Forelimb muscle (tissue), 1 donor: ENCODE measurements around the gene HMGCS2. TPM values are rescaled to one million over a fixed set of nuclear protein-coding genes. Genes with fewer than 3 reads are reported as not detected.

ENCODE experiments used
- DNase-seq: peaks from one replicate; pipeline ENCODE4 v3.0.0-alpha.2; 2013; ENCODE audit warnings: low read depth
- polyA plus RNA-seq: library from polyadenylated mRNA; unstranded; fragments of 120-200 nt; gene quantifications from one replicate; pipeline ENCODE4 v1.2.1, GENCODE V29; 2013; ENCODE audit not compliant: insufficient read length

HMGCS2 gene
- polyA plus RNA-seq: not detected

DNA sequence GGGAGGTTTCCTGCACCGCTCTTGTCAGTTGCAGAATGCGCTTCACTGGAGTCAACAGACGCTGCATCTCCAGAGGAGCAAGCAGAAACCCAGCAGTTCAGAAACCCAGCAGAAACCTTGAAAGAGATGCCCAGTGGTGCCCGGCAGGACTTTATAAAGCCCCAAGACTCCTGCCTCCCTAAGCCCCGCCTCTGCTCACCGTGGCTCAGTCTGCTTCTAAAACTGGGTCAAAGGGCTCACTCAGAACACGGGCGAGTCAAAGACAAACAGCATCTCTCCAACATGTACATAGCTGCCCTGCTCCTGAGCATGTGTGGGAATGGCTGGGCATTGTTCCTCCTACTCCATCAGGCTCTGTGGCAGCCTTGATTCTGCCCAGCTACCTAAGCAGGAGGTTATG, at the start of gene HMGCS2:
HMGCS2 (minus strand) TSS at position 128 of the 400 bp plus-strand sequence; CDS start at position 67, 61 bp downstream.
- DNase-seq: no peak

DNA sequence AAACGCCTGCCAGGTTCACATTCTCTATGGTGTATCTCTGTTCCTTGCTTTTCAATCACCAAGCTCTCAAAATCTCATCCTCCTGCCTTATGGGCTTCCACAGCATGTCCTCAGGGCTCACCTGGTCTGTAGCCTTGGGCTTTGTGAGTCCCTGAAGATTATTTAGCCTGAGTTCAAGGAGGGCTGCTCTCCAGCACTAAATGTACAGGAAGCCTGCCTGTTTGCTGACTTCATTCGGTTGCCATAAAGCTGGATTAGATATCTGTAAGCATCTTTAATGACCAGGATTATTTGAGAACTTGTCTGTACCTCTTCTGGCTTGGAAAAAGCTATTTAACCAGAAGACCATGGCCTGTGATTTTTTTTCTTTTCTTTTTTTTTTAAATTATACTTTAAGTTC, 49.5 kb upstream of the HMGCS2 start:
- DNase-seq: no peak

DNA sequence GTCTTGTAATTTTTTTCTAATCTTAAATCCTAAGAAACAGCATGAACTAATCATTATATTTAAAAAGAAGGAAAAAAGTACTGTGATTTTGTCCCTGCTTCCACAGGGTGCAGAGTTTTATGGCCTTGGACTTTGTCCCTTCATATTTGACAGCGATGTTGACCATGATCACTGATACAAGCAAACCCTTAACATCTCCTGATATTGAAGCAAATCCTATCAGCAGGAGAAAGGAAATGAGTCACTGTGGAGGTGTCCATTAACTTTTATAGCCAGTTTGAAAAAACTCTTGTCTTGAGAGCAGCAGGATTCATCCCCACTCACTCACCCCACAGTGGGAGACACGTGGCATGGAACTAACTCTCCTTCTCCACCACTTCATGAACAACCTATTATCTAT, 47.7 kb upstream of the HMGCS2 start:
- no peak for DNase-seq

DNA sequence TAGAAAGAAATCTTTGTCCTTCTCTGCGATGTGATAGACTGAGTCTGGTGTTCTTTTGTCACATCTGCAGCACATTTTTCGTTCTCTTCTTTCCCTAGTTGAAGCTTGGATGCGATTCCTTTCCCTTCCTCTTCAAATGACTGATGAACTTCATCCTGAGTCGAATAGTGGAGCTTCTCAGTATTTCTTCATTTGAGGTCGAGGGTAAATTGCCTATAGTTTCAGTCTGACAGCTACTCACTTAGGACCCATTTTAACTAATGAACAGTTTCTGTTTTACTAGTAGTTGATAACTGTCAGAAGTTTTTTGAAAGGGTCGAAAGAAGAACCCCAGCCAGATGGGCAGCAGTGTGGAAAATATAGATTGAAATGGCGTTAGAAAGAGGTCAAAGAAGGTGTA, 47.2 kb upstream of the HMGCS2 start:
- DNase-seq: no peak

DNA sequence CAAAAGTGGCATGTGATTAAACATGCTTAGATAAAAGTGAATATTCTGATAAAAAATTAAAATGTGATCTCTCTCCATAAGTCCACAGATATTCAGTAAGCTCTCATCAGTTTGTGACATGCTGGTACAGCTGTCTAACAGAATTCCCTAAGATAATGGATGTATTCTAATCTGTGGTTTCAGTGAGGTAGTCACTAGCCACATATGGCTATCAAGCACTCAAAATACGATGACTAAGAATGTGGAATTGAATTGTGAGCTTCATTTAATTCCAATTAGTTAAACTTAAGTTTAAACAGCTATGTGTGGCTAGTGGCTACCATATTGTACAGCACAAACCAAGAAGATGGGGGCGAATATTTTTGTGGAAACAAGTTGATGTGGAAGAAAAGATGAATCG, 46.7 kb upstream of the HMGCS2 start:
- DNase-seq: no peak

DNA sequence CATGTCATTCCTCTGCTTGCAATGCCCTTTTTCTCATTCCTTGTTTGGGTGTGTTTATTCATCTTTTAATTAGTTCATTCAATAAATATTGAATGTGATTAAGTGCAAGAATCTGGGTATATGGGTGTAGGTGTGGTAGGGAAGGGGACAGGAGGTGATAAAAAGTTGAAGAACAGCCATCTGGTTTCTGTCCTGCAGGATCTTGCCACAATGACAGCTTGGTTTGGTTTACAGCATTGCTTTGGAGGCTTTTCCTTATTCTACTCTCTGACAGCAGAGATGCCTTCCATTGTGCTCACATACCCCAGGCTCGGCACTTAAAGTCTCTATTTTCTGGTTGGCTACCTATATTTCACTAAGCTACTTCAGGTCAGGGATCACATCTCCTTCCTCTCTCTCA, 45.6 kb upstream of the HMGCS2 start:
- no peak for DNase-seq

DNA sequence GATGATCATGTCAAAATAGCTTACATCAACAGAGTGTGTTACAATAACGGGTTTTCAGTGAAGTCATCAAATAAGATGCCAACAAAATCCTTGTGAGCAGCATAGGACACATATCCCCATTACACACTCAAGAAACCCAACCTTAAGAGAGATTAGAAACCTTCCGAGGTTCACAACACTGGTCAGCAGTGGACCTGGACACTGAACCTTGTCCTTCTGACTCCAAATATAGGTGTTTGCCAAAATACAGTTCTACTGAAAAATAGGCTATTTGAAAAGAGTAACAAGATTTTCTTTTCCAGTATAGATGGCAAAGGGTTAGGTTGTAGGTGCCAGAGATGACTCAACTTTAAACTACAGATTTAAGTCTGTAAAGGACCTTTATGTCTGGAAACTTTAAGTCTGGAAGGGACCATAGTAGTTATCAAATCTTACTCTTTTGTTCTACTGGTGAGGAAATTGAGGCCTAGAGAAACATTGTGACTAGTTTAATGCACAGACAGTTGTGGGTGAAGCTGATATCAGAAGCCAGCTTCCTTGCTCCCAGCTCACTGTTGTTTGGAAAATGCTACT, 43.4 kb upstream of the HMGCS2 start:
- DNase-seq: no peak

DNA sequence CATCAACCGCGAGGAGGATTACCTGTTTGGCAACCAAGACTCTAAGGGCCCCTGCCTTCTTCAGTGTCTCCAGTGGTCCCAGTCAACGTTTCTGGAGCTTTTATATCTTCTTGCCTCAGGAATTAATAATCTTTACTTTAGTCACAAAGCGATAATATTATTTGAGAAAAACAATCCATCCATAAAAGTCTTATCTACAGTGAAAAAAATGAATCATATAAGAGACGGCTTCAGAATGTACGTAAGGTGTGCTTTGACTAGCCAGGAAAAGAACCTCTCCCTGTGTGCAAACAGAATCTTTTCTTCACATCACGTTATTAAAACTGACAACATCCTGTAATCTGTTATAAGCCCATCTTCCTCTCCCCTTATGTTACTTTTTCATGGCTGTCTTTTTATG, 42.7 kb upstream of the HMGCS2 start, which contains the start of gene REG4:
REG4 (minus strand) TSS at position 74 of the 400 bp plus-strand sequence. CDS start 2,691 bp downstream, outside the sequence.
- DNase-seq: no peak

DNA sequence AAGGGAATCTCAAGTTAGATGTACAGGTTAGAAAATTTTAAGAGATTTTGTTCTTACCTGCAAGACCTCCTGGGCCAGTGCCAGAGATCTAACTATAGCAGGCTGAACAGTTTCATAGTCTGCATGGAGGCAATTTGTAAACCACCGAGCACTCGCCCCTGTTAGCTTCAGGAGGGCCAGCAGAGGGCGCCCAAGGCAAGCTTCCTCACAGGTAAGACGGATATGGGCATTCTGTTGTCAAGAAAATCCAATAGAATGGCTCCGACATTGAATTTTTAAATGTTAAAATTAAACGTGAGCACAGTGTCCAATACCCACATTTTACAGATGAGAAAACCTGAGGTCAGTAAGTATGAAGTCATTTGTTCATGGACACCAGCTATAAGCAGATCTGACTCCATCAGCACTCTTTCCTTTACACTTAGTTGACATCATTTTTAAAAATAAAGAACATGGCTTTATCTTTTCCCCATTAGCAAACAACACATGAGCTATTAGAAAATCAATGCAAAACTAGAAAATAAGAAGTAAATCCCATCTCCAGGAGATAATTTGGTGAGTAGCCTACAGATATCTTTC, 40.4 kb upstream of the HMGCS2 start:
- no peak for DNase-seq

DNA sequence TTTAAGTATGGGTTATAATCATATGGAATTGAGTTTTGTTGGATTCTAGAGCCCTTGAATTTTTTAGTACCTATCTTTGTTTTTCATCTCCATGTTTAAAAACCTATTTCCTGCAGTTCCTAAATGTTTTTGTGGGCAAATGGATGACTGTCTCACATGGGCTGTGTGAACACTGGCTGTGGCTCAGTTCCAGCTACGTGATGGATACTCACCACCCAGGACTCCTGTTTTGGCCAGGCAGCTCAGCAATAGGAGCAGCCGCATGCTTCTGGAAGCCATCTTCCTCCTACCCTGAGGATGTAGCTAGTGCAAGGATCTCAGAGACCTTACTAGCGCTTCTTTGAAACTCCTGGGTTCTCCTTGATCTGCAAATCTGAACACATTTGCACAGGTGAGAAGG, 39.8 kb upstream of the HMGCS2 start:
- no peak for DNase-seq

DNA sequence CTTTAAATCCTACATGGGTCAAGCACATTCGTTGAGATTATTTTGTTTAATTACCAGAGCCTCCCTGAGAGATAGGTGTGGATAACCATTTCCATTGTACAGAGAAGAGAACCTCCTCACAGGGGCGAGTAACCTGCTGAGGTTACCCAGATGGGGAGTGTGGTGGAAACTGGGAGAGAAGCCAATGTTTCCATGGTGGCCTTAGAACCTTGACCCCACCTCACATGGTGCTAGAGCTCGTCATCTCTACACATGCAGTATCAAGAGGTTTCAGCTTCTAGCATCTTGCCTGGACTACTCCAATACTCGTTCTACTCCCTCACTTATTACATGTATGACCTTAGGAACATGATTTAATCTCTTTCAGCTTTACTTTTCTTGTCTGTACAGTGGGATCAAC, 37.8 kb upstream of the HMGCS2 start:
- DNase-seq: no peak

DNA sequence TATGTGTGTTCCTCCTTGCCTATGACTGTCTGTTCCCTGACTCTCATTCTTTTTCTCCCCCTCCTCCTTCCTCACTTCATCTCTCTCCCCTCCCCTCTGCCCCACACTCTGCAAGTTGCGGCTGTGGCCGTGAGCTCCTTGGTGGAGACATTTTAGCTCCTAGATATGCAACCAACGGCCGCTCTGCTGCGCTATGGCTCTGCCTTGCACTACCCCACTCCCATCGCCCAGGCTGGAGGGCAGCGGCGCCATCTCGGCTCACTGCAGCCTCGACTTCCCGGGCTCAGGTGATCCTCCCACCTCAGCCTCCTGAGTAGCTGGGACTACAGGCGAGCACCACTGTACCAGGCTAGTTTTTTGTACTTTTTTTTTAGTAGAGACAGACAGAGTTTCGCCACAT, 37.0 kb upstream of the HMGCS2 start:
- DNase-seq: no peak

DNA sequence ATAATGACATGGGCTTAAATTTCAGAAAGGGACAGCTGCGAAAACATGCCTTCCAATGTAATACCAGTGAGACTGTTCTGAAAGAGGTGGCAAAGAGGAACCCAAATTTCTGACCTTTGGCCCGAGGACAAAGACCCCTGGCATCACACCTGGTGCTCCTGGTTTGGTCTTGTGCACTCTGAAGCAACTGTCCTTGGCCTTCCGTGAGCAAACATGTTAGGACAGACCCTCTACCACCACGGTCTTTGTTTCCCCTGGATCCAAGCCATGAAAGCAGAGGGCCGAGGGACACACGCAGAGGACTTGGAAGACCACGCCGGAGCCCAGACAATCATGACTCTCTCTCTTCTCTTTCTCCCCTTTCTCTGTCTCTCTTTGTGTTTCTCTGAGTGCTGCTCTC, 36.5 kb upstream of the HMGCS2 start:
- no peak for DNase-seq

DNA sequence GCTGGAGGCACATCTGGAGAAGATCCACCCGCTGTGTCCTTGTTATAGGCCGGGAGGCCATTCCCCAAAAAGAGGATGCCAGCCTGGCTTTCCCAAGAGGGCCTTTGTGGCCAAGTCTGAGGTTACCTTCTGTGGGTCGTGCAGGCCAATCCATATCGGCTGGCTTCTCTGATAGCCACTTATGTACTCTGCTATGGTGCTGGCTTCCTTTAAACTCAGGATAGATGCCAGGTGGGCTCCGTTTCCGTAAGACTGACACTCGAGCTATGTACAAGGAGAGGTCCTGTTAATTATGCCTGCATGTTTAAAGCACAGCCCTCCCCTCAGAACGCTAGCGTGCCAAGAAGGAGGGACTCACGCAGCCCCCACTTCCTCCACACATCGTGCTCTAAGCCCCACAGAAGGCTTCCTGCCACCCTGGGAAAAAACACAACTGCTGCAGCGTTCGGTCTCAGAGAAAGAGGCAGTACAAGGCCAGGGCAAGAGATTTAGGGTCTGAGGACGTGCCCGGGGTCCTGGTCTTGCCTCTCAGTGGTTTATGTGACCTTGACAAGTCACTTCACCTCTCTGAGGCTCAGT, 31.0 kb upstream of the HMGCS2 start:
- no peak for DNase-seq

DNA sequence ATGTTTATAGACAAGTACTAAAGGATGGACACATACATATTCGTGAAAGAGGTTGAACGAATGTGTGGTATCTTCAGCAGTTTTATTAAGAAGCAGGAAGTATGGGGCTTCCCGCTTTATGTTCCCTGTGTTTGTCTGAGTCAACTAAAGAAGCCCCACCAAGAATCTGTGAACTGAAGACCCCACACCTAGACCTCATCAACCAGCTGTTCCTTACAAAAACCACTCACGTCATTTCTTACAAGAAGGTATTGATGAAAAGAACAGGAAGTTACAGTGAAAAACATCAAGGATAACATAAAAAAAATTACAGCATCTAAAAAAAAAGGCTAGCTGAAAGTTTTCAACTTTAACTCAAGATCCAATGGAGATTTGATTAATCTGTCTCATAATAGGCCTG, 30.3 kb upstream of the HMGCS2 start:
- no peak for DNase-seq

DNA sequence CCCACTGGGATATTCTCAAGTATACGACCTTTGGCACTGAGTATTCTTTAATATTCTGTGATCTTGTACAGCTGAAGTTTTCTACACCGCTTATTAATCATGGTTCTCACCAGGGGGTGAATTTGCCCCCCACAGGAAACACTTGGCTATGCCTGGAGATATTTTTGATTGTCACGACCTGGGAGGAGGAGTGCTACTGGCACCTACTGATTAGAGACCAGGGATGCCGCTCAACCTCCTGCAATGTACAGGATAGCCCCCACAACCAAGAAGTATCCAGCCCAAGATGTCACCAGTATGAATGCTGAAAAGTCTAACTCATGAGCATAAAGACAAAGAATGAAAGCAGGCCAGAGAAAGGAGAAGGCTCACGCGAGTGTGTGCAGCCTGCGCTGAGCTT, 28.9 kb upstream of the HMGCS2 start:
- no peak for DNase-seq

DNA sequence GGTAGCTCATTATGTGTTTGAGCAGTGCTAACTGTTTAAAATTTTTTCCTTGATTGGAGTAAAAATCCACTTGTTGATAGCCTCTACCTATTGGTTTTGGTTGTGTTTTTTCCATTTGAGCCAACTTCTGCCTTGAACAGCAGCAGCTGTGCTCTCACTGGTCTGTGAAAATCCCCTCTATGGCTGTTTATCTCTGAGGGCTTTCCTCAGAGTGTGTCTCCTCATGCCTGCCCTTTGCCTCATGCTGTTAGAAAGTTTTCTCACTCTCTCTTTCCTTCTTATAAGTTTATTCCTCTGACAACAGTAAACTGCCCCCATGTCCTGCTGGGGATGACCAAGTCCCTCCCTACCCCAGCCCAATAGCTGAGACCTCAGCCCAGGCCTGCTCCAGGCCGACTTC, 28.5 kb upstream of the HMGCS2 start:
- DNase-seq: no peak

DNA sequence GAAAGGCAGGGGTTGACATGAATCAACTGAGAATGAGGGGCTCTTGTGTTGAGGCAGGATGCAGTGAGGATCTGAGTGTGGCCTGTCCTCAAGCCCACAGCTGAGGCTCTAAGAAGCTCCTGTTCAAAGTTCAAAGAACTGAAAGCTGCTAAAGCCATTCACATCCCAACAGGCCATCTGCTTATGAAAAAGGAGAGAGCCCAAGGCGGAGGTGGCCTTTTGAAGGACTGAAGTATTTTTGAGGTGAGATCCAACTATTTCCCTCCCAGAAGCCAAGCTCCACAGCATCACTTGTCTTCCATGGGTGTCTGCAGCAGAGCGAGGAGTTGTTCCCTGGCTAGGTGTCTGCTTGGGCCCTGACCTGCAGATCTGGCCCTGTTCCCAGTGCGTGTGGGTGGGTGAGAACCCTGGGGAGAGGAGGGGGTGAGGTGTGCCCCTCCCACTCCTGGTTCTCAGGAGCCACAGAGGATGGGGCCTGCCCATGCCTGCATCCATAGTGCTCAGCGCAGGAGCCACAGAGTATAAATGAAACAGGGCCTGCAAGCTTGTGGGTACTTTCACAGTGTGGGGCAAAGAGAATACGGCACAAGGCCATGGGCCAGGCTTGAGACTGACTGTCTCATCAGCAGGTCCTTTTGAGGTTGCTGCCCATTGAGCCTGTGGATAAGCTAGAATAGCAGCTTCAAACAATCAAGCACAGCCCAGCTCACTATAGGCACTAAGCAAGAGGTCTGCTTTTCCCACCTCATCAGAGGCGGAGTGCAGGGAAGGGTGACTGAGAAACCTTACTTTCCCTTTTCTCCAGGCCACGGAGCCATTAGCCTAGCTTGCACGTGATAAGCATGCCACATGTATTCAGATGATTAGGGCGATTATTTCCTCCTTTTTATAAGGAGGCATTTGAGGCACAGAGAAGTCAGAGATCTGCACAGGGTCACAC, 26.8 kb upstream of the HMGCS2 start:
- DNase-seq: no peak

DNA sequence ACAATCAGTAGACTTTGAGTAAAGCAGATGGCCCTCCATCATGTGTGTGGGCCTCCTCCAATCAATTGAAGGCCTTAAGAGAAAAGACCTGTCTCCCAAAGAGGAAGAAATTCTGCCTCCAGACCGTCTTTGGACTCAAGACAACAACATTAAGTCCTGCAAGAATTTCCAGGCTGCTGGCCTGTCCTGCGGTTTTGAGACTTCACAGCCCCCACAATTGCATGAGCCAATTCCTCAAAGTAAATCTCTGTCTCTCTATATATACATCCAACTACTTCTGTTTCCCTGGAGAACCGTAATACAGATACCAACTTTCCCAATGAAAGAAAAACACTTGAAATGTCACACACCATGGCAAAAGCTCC, 26.2 kb upstream of the HMGCS2 start:
- DNase-seq: no peak

DNA sequence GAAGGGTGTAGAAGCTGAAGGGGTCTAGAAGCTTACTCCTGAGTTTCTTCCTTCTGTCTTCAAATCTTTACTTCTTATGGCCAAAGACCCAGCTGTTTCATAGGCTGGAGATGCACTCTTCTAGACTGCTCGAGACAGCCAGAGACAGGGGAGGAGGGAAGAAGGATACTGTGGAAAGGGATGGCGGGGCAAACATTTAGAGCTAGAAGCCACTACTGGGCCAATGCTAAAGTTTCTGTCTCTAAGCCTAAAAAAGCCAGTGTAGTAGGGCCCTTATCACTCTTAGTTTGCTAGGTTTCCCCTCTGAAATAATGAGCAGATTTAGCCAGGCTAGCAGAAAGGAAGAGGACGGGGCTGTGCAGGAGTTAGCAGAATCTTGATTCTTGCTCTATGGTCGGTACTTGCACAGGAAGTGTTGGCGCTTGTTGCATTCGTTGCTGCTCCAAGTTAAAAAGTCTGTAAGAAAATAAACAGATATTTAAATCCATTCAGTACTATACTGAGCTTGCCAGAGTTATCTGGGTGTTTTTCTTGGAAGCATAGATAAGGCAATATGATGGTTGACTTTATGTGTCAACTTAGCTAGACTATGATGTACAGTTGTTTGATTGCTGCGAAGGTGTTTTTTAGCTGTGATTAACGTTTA, 25.6 kb upstream of the HMGCS2 start:
- DNase-seq: no peak

DNA sequence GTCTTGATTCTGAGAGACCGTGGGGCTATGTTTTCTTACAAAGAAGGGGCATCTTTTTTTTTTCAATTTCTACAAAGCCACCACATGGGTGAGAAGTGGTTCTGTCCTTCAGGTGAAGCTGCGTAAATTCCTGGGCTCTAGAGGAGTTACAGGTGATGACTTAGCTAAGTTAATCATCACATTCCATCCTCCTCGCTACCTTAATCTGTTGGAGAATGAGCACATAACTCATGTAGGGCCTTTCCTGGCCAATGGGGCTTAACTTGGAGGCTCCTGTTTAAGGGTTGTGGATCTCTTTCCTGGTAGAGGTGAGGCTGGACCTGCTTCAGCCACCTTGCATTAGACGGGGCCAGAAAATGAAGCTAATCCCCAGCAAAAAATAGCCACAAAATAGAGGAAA, 22.7 kb upstream of the HMGCS2 start:
- no peak for DNase-seq
